C4-2B (cell line): Measurements from ENCODE around the gene SHISA9.

Source experiments
- ZFX ChIP-seq: fragments of 450-650 bp; IDR thresholded peaks from 2 replicates; pipeline ENCODE4 v1.6.1; 2017
- TF ChIP-seq, protein P1 (sequence below): fragments of 450-650 bp; conservative IDR thresholded peaks from 2 replicates; pipeline ENCODE4 v1.5.1; 2017; ENCODE audit warnings: mild to moderate bottlenecking

DNA sequence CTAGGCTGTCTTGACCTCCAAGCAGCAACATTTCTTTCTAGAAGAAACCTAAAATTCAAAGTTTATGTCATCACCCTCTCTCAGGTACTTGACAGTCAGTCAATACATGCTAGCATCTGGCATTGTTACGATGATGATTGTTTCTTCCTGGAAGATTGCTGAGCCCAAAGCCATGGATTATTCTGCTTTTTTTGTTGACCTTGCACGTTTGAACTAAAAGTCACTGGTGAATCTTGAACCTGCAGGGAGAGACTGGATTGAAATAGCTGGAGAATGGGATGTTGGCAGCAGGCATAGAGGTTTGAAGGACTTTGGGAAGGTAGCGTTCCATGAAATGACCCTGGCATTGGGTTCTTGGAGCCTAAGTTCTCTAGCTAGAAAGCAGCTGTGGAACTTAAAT is 42.9 kb downstream of the SHISA9 start:
- TF ChIP-seq, protein P1, sequence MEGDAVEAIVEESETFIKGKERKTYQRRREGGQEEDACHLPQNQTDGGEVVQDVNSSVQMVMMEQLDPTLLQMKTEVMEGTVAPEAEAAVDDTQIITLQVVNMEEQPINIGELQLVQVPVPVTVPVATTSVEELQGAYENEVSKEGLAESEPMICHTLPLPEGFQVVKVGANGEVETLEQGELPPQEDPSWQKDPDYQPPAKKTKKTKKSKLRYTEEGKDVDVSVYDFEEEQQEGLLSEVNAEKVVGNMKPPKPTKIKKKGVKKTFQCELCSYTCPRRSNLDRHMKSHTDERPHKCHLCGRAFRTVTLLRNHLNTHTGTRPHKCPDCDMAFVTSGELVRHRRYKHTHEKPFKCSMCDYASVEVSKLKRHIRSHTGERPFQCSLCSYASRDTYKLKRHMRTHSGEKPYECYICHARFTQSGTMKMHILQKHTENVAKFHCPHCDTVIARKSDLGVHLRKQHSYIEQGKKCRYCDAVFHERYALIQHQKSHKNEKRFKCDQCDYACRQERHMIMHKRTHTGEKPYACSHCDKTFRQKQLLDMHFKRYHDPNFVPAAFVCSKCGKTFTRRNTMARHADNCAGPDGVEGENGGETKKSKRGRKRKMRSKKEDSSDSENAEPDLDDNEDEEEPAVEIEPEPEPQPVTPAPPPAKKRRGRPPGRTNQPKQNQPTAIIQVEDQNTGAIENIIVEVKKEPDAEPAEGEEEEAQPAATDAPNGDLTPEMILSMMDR, result no peak
- no peak for TF ChIP-seq ZFX
